Body of pancreas (tissue), 4 donors: ENCODE data around the gene GLYATL2. TPM values are rescaled to one million over a fixed set of nuclear protein-coding genes. Genes with fewer than 3 reads are reported as not detected.

ENCODE experiments used
- ATAC-seq: fragments of 150-250 bp; one replicate; pipeline ENCODE4 v1.9.1; 2016
- DNase-seq, 4 donors: peaks; one replicate each; pipeline ENCODE4 v3.0.0-alpha.2; 2019
- H3K27ac ChIP-seq, 4 donors: fragments of 200-600 bp; sonication (generic); 1 replicate in 3 of 4; 2 replicates in 1 of 4; pipeline versions ENCODE4 v1.5.1 to v1.6.1; 2016 to 2019; ENCODE audit warnings: mild to moderate bottlenecking in 1 of 4, mixed read lengths in 1 of 4, moderate library complexity in 1 of 4
- H3K27me3 ChIP-seq, 2 donors: fragments of 200-600 bp; sonication (generic); one replicate each; pipeline ENCODE4 v1.6.0; 2016; ENCODE audit warnings: mild to moderate bottlenecking in 1 of 2
- H3K36me3 ChIP-seq, 2 donors: fragments of 200-600 bp; sonication (generic); replicated peaks in 1 of 2; 2 replicates each; pipeline ENCODE4 v1.5.1; 2016; ENCODE audit warnings: low read depth in 2 of 2; ENCODE audit not compliant: insufficient read depth in 1 of 2
- H3K4me1 ChIP-seq: fragments of 200-600 bp; sonication (generic); one replicate; pipeline ENCODE4 v1.6.0; 2016
- H3K4me3 ChIP-seq, 2 donors: fragments of 200-600 bp; sonication (generic); 1 replicate in 1 of 2; 2 replicates in 1 of 2; pipeline ENCODE4 v1.5.1; 2016 to 2019
- H3K9me3 ChIP-seq, 3 donors: fragments of 200-600 bp; sonication (generic); 1 replicate in 2 of 3; 2 replicates in 1 of 3; pipeline ENCODE4 v1.5.1; 2016
- CTCF ChIP-seq, 7 experiments: fragments of 450-650 bp in 4 of 7; fragments of 200-600 bp in 3 of 7; sonication (generic) in 3 of 7; IDR thresholded peaks; one replicate each; pipeline ENCODE4 v1.5.1; 2016 to 2019; ENCODE audit warnings: antibody characterized with exemption in 7 of 7
- POLR2A ChIP-seq, 3 donors: fragments of 450-650 bp; IDR thresholded peaks; one replicate each; pipeline ENCODE4 v1.6.1; 2016; ENCODE audit warnings: antibody characterized with exemption in 3 of 3, mild to moderate bottlenecking in 2 of 3
- WGBS, 2 donors: methylation state at CpG; one replicate each; pipeline ENCODE4 v1.1.5; 2017; 5-methylcytosine and 5-hydroxymethylcytosine counted together
- intact Hi-C: fragments of 100-400 bp; cut with DNase I; formaldehyde crosslinking; loops from one replicate; pipeline ENCODE4 v1.15.1; 2023
- total RNA-seq, 2 donors: library from RNA; depleted of rRNA; stranded (reverse); fragments of >200 nt; gene quantifications; one replicate each; pipeline ENCODE4 v1.1.0, GENCODE V29; 2016

The GLYATL2 gene
- total RNA-seq: not detected

GRCh38 chr11:58844361-58845005, at the start of gene GLYATL2:
GLYATL2 (minus strand) TSS chr11:58844704; CDS start chr11:58839612, 5,092 bp downstream.
- no peak within 1 kb of the TSS for H3K27ac ChIP-seq
- no peak within 1 kb of the TSS for H3K4me3 ChIP-seq
- H3K9me3 ChIP-seq: no peaks in the 10 kb centered on the region
- DNase-seq (no peak), ATAC-seq (no peak)
- peaks cover 11% of the 10 kb centered on the region for H3K4me1 ChIP-seq
- 14 to 18% methylated on average over 3 of the region's 3 CpGs for WGBS, 2 donors
- H3K27me3 ChIP-seq: no peaks in the 10 kb centered on the region
- intact Hi-C loops: no loop called here
- no peaks in the 10 kb centered on the region for H3K36me3 ChIP-seq
- TF ChIP-seq POLR2A (IDR thresholded peaks at IDR 0.05) (no peak), CTCF (IDR thresholded peaks at IDR 0.05) (no peak)

- 55 to 62% methylated on average over 2 of the region's 2 CpGs for WGBS, 2 donors
- no peak for DNase-seq
- Histone ChIP-seq H3K4me1 (no peaks in the 10 kb centered on the region), H3K9me3 (no peaks in the 10 kb centered on the region), H3K27ac (no peak overlapping the region), H3K36me3 (no peaks in the 10 kb centered on the region), H3K4me3 (no peak overlapping the region), H3K27me3 (no peaks in the 10 kb centered on the region)
- intact Hi-C loops: no loop called here
- no peak for ATAC-seq
- TF ChIP-seq POLR2A (IDR thresholded peaks at IDR 0.05) (no peak), CTCF (IDR thresholded peaks at IDR 0.05) (no peak)
These were observed 49.4 kb upstream of the GLYATL2 start for GRCh38 chr11:58893899-58894298.

GRCh38 chr11:58888579-58888978, 44.1 kb upstream of the GLYATL2 start:
- Histone ChIP-seq H3K27ac (no peak overlapping the region), H3K4me1 (no peaks in the 10 kb centered on the region), H3K4me3 (no peak overlapping the region), H3K36me3 (no peaks in the 10 kb centered on the region), H3K27me3 (no peaks in the 10 kb centered on the region), H3K9me3 (no peaks in the 10 kb centered on the region)
- intact Hi-C loops: no loop called here
- no peak for TF ChIP-seq CTCF (IDR thresholded peaks at IDR 0.05)
- TF ChIP-seq POLR2A (IDR thresholded peaks at IDR 0.05): no peak
- ATAC-seq: no peak
- no peak for DNase-seq

- Histone ChIP-seq H3K4me3 (no peak overlapping the region), H3K27ac (no peak overlapping the region), H3K4me1 (no peaks in the 10 kb centered on the region), H3K36me3 (no peaks in the 10 kb centered on the region), H3K9me3 (no peaks in the 10 kb centered on the region), H3K27me3 (no peaks in the 10 kb centered on the region)
- intact Hi-C loops: no loop called here
- DNase-seq (no peak), ATAC-seq (no peak)
- WGBS, 2 donors: 50 to 78% methylated on average over 1 of the region's 1 CpG
- no peak for TF ChIP-seq CTCF (IDR thresholded peaks at IDR 0.05)
- TF ChIP-seq POLR2A (IDR thresholded peaks at IDR 0.05): no peak
These were observed 42.9 kb upstream of the GLYATL2 start for GRCh38 chr11:58887452-58887851.

GRCh38 chr11:58880625-58881024, 36.1 kb upstream of the GLYATL2 start:
- Histone ChIP-seq H3K4me1 (no peaks in the 10 kb centered on the region), H3K9me3 (no peaks in the 10 kb centered on the region), H3K36me3 (no peaks in the 10 kb centered on the region), H3K27me3 (no peaks in the 10 kb centered on the region), H3K27ac (no peak overlapping the region), H3K4me3 (no peak overlapping the region)
- intact Hi-C loops: no loop called here
- WGBS, 2 donors: 18 to 28% methylated on average over 1 of the region's 1 CpG
- ATAC-seq (no peak), DNase-seq (no peak)
- TF ChIP-seq POLR2A (IDR thresholded peaks at IDR 0.05): no peak
- no peak for TF ChIP-seq CTCF (IDR thresholded peaks at IDR 0.05)
